ENCODE data around the gene LRRC37B. TPM values are rescaled to one million over a fixed set of nuclear protein-coding genes. Genes with fewer than 3 reads are reported as not detected.
"Not testable (repeated sequence)": the region's sequence is repeated elsewhere in the genome, so short reads cannot be mapped to it uniquely, and the experiment has no call there.

LRRC37B gene
- total RNA-seq, result 10 to 100 TPM in 2 of 4 donors, 1 to 10 TPM in 2; 5.8 to 14.9 (median 9.7) TPM

DNA sequence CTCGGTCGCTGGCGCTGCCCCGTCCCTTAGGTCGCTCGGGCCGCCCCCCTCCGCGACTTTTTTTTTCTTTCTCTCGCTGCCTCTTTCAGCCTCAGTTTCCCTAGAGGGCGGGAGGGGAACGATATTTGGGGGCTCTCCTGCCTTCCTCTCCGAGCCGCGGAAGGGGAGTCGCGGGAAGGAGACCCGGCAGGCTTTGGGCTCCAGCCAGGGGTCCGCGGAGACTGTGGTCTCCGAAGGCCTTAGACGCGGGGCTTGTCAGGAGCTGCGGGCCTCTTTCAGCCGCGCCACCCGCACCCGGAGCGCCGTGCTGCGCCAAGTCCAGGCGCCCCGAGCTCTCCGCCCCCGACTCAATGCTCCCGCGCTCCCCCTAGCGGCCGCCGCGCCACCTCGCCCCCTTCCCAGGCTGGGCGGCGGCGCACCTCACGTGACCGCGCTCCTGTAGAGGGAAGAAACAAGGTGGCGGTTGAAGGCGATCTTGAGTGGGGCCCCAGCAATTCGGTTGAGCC, at the start of gene LRRC37B:
Gene LRRC37B, plus strand, starts transcription at position 427 of the 506 bp plus-strand sequence. CDS start 14,010 bp downstream, outside the sequence.
- Histone ChIP-seq H3K9me3 (no peaks in the 10 kb centered on the region), H3K36me3 (no peaks in the 10 kb centered on the region), H3K27ac (peak within 1 kb of the TSS; percentile 84 to 95 (median 91)), H3K4me3 (peak within 1 kb of the TSS; percentile 81 to 99 (median 90)), H3K27me3 (no peaks in the 10 kb centered on the region), H3K4me1 (peaks cover 11 to 41% (median 14%) of the 10 kb centered on the region in 3 donors)
- intact Hi-C loops (cut with DNase I), result loop anchor here (10.0 kb wide), 1 partner anchor 128 kb away; no protein-coding TSS in a partner anchor
- TF ChIP-seq CTCF (IDR thresholded peaks at IDR 0.05) (peak; percentile 94 to 98 (median 97)), POLR2A (IDR thresholded peaks at IDR 0.05) (peak in 2 of 4 donors; percentile 32 to 46)
- DNase-seq, result peak; percentile 28
- 0 to 10% methylated on average over 4 to 10 of the region's 51 CpGs for WGBS, 2 donors

- peaks cover 0 to 97% (median 0%) of the 10 kb centered on the region in 3 donors for H3K36me3 ChIP-seq
- H3K9me3 ChIP-seq; H3K4me1 ChIP-seq; H3K27ac ChIP-seq; intact Hi-C loops (cut with DNase I); H3K4me3 ChIP-seq; DNase-seq; H3K27me3 ChIP-seq: not testable (repeated sequence)
- 93 to 94% methylated on average over 8 of the region's 8 CpGs for WGBS, 2 donors
These were observed 43.1 kb upstream of the LRRC37B start for GRCh38 chr17:31964131-31964530.

DNA sequence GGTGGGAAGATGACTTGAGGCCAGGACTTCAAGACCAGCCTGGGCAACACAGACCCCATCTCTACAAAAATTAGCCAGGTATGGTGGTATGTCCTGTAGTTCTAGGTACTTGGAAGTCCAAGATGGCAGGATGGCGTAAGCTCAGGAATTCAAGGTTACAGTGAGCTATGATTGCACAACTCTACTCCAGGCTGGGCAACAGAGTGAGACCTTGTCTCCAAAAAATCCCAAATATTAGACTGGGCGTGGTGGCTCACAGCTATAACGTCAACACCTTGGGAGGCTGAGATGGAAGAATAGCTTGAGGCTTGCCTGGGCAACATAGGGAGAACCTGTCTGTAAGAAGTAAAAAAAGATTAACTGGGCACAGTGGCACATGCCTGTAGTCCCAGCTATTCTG, 39.5 kb upstream of the LRRC37B start:
- Histone ChIP-seq H3K4me1 (no peaks in the 10 kb centered on the region), H3K36me3 (peaks cover 0 to 92% (median 0%) of the 10 kb centered on the region in 3 donors), H3K27ac (no peak overlapping the region), H3K27me3 (no peaks in the 10 kb centered on the region), H3K9me3 (no peaks in the 10 kb centered on the region), H3K4me3 (no peak overlapping the region)
- TF ChIP-seq POLR2A (IDR thresholded peaks at IDR 0.05) (no peak), CTCF (IDR thresholded peaks at IDR 0.05) (no peak)
- 75 to 83% methylated on average over 3 of the region's 3 CpGs for WGBS, 2 donors
- DNase-seq, result no peak
- intact Hi-C loops (cut with DNase I), result no loop called here

DNA sequence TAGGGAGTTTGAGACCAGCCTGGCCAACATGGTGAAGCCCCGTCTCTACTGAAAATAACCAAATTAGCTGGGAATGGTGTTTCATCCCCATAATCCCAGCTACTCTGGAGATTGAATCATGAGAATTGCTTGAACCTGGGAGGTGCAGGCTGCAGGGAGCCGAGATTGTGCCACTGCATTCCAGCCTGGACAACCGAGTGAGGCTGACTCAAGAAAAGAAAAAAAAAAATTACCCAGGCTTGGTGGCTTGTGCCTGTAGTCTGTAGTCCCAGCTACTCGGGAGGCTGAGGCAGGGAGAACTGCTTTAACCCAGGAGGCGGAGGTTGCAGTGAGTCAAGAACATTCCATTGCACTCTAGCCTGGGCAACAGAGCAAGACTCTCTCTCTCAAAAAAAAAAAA, 36.8 kb upstream of the LRRC37B start:
- peaks cover 0 to 83% (median 0%) of the 10 kb centered on the region in 3 donors for H3K36me3 ChIP-seq
- H3K4me1 ChIP-seq; H3K4me3 ChIP-seq; H3K27ac ChIP-seq; DNase-seq; H3K9me3 ChIP-seq; intact Hi-C loops (cut with DNase I); H3K27me3 ChIP-seq: not testable (repeated sequence)
- 81 to 86% methylated on average over 5 of the region's 5 CpGs for WGBS, 2 donors

GRCh38 chr17:31974269-31975071, 32.7 kb upstream of the LRRC37B start:
- peak overlapping the region in 1 of 4 donors; percentile 29 for H3K27ac ChIP-seq
- DNase-seq; H3K4me3 ChIP-seq; H3K27me3 ChIP-seq; H3K4me1 ChIP-seq; intact Hi-C loops (cut with DNase I); H3K9me3 ChIP-seq: not testable (repeated sequence)
- WGBS, 2 donors, result 83 to 92% methylated on average over 14 of the region's 14 CpGs
- peaks cover 0 to 85% (median 0%) of the 10 kb centered on the region in 3 donors for H3K36me3 ChIP-seq

- DNase-seq; intact Hi-C loops (cut with DNase I): not testable (repeated sequence)
- WGBS, 2 donors, result 60 to 72% methylated on average over 5 of the region's 5 CpGs
These were observed 31.8 kb upstream of the LRRC37B start for GRCh38 chr17:31975391-31975790.

GRCh38 chr17:31991821-31992220, 15.4 kb upstream of the LRRC37B start:
- H3K27me3 ChIP-seq; DNase-seq; H3K4me1 ChIP-seq; intact Hi-C loops (cut with DNase I); H3K4me3 ChIP-seq; H3K27ac ChIP-seq; H3K9me3 ChIP-seq: not testable (repeated sequence)
- WGBS, 2 donors, result 81 to 93% methylated on average over 3 to 8 of the region's 8 CpGs
- peaks cover 16 to 100% (median 45%) of the 10 kb centered on the region in 3 donors for H3K36me3 ChIP-seq

More at GRCh38 chr17:31975391-31975790, 31.8 kb upstream of the LRRC37B start:
- H3K9me3 ChIP-seq, H3K4me1 ChIP-seq, H3K4me3 ChIP-seq, H3K27me3 ChIP-seq, H3K27ac ChIP-seq: not testable (repeated sequence)
- H3K36me3 ChIP-seq, result peaks cover 0 to 85% (median 0%) of the 10 kb centered on the region in 3 donors
